ENCODE data around the gene LEP. TPM values are rescaled to one million over a fixed set of nuclear protein-coding genes. Genes with fewer than 3 reads are reported as not detected.

LEP gene
- total RNA-seq = under 1 TPM in 3 of 7 donors, not detected in 4; 0.12 to 0.23 (median 0.15) TPM
- polyA plus RNA-seq = under 1 TPM; 0.01 to 0.87 TPM
- long read RNA-seq, donor 1 = 0 reads
- long read RNA-seq, donor 2 = 0 reads
- long read RNA-seq, donor 3 = 0 reads

DNA sequence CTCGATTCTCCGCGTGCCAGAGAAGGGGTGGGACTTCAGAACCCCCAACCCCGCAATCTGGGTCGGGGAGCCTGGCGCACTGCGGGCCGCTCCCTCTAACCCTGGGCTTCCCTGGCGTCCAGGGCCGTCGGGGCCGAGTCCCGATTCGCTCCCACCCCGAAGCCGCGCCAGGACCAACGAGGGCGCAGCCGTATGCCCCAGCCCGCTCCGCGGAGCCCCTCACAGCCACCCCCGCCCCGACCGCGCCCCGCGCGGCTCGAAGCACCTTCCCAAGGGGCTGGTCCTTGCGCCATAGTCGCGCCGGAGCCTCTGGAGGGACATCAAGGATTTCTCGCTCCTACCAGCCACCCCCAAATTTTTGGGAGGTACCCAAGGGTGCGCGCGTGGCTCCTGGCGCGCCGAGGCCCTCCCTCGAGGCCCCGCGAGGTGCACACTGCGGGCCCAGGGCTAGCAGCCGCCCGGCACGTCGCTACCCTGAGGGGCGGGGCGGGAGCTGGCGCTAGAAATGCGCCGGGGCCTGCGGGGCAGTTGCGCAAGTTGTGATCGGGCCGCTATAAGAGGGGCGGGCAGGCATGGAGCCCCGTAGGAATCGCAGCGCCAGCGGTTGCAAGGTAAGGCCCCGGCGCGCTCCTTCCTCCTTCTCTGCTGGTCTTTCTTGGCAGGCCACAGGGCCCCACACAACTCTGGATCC lies at the start of gene LEP:
LEP (plus strand) TSS at position 583 of the 691 bp plus-strand sequence. CDS start 10,741 bp downstream, outside the sequence.
- TF ChIP-seq POLR2A (IDR thresholded peaks at IDR 0.05) (no peak), EP300 (IDR thresholded peaks at IDR 0.05) (no peak)
- TF ChIP-seq, protein P1, sequence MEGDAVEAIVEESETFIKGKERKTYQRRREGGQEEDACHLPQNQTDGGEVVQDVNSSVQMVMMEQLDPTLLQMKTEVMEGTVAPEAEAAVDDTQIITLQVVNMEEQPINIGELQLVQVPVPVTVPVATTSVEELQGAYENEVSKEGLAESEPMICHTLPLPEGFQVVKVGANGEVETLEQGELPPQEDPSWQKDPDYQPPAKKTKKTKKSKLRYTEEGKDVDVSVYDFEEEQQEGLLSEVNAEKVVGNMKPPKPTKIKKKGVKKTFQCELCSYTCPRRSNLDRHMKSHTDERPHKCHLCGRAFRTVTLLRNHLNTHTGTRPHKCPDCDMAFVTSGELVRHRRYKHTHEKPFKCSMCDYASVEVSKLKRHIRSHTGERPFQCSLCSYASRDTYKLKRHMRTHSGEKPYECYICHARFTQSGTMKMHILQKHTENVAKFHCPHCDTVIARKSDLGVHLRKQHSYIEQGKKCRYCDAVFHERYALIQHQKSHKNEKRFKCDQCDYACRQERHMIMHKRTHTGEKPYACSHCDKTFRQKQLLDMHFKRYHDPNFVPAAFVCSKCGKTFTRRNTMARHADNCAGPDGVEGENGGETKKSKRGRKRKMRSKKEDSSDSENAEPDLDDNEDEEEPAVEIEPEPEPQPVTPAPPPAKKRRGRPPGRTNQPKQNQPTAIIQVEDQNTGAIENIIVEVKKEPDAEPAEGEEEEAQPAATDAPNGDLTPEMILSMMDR (IDR thresholded peaks at IDR 0.05) = no peak
- no peaks in the 10 kb centered on the region for H3K4me1 ChIP-seq (ENCODE audit: insufficient read depth)
- no peak within 1 kb of the TSS for H3K4me3 ChIP-seq
- peaks cover 0 to 8% of the 10 kb centered on the region in 2 donors for H3K9me3 ChIP-seq
- 10 to 21% (median 13%) methylated on average over 40 to 67 of the region's 67 CpGs for WGBS, 3 donors
- intact Hi-C loops (cut with DNase I) = no loop called here
- no peaks in the 10 kb centered on the region for H3K36me3 ChIP-seq
- H3K27ac ChIP-seq = no peak within 1 kb of the TSS
- no peaks in the 10 kb centered on the region for H3K27me3 ChIP-seq
- no peak for DNase-seq

DNA sequence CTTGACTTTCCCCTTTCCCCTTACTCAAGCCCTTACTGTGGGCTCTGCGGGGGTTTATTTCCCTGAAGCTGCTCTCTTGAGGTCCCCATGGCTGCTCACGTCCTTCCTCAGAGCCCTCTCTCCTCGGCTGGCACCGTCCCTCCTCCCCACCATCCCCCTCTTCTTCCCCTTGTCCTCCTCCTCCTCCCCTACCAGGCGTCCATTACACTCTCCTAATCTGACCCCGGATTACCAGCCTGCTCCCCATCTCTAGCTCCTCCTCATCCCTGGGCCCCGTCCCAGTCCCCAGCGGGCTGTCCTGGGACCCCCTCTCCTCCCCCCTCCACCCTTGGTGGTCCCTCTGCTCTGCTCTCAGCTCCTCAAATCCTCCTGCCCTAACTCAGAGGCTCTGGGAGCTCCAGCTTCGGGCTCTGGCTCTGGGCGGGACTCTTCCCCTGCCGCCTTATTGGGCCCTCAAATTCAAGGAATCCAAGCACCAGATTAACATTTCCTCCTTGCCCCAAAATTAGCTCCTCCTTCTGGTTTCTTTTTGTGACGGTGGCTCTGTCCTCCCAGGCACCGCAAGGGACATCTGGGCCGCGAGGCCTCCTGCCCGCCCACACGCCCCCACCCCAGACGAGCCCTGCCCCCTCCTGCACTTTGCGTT lies 48.5 kb upstream of the LEP start:
- Histone ChIP-seq H3K36me3 (no peaks in the 10 kb centered on the region), H3K27me3 (no peaks in the 10 kb centered on the region), H3K9me3 (no peaks in the 10 kb centered on the region), H3K4me3 (no peak overlapping the region), H3K27ac (no peak overlapping the region), H3K4me1 (ENCODE audit: insufficient read depth) (no peaks in the 10 kb centered on the region)
- TF ChIP-seq POLR2A (IDR thresholded peaks at IDR 0.05) (no peak), EP300 (IDR thresholded peaks at IDR 0.05) (no peak)
- TF ChIP-seq, protein P1 (IDR thresholded peaks at IDR 0.05) = no peak
- 31 to 40% (median 39%) methylated on average over 19 of the region's 19 CpGs for WGBS, 3 donors
- no peak for DNase-seq
- intact Hi-C loops (cut with DNase I) = no loop called here

DNA sequence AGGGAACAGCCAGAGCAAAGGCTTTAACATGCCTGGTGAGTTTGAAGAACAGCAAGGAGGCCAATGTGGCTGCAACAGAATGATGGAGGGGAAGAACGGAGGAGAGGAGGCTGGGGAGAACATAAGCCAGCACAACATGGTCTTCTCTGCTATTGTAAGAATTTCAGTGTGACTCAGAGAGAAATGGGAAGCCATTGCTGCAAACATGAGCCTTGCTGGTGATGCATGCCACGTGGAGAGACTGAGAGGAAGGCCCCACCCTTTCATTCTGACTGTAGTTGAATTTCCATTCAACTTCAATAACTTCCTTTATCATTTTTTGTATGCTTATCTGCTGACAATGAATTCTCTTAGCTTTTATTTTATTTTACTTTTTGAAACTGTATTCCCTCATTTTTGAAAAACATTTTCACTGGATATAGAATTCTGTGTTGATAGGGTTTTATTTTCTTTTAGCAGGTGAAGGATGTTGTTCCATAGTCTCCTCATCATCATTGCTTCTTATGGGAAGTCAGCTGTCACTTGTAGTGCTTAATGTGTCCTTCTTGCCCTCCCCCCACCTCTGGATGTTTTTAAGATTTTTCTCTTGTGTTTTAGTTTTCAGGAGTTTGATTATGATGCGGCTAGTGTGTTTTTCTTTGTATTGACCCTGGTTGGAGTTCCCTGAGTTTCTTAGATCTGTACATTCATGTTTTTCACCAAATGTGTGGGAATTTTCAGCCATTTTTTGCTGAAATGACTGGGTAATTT lies 46.4 kb upstream of the LEP start:
- no peak for DNase-seq
- H3K4me3 ChIP-seq = no peak overlapping the region
- TF ChIP-seq, protein P1 (IDR thresholded peaks at IDR 0.05) = no peak
- TF ChIP-seq POLR2A (IDR thresholded peaks at IDR 0.05) (no peak), EP300 (IDR thresholded peaks at IDR 0.05) (no peak)
- intact Hi-C loops (cut with DNase I) = no loop called here
- WGBS, 3 donors = 68 to 73% (median 73%) methylated on average over 3 of the region's 3 CpGs
- H3K27me3 ChIP-seq = no peaks in the 10 kb centered on the region
- H3K4me1 ChIP-seq (ENCODE audit: insufficient read depth) = no peaks in the 10 kb centered on the region
- no peaks in the 10 kb centered on the region for H3K9me3 ChIP-seq
- no peak overlapping the region for H3K27ac ChIP-seq
- no peaks in the 10 kb centered on the region for H3K36me3 ChIP-seq

DNA sequence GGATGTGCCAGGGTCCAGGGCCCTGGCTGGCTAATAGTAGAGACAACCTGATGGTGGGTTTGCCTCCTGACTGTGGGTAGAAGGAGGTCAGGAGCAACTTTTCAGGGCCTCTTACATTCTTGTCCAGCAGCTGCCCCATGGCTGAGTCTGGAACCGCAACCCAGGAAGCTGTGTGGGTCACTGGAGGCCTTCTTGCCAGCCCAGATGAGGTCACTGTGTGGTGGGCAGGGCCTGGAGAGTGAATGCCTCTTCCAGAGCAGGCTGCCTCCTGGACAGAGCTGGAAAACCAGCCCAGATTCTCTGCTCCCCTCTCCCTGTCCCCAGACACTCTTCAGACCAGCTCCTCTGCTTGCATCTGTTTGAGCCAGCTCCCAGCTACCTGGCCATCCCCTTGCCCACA lies 43.5 kb upstream of the LEP start:
- H3K27me3 ChIP-seq = no peaks in the 10 kb centered on the region
- intact Hi-C loops (cut with DNase I) = no loop called here

More for the DNA sequence above, 43.5 kb upstream of the LEP start:
- Histone ChIP-seq H3K4me3 (no peak overlapping the region), H3K36me3 (no peaks in the 10 kb centered on the region), H3K27ac (no peak overlapping the region), H3K4me1 (ENCODE audit: insufficient read depth) (peaks cover 4% of the 10 kb centered on the region), H3K9me3 (no peaks in the 10 kb centered on the region)
- WGBS, 3 donors = 83 to 92% (median 92%) methylated on average over 1 of the region's 1 CpG
- no peak for DNase-seq
- TF ChIP-seq POLR2A (IDR thresholded peaks at IDR 0.05) (no peak), EP300 (IDR thresholded peaks at IDR 0.05) (no peak)
- TF ChIP-seq, protein P1 (IDR thresholded peaks at IDR 0.05) = no peak
